Measurements from ENCODE around the gene DPYSL4. TPM values are rescaled to one million over a fixed set of nuclear protein-coding genes. Genes with fewer than 3 reads are reported as not detected.

DPYSL4 gene
- total RNA-seq, 1 donor from 2014 or later: 26.1 TPM

DNA sequence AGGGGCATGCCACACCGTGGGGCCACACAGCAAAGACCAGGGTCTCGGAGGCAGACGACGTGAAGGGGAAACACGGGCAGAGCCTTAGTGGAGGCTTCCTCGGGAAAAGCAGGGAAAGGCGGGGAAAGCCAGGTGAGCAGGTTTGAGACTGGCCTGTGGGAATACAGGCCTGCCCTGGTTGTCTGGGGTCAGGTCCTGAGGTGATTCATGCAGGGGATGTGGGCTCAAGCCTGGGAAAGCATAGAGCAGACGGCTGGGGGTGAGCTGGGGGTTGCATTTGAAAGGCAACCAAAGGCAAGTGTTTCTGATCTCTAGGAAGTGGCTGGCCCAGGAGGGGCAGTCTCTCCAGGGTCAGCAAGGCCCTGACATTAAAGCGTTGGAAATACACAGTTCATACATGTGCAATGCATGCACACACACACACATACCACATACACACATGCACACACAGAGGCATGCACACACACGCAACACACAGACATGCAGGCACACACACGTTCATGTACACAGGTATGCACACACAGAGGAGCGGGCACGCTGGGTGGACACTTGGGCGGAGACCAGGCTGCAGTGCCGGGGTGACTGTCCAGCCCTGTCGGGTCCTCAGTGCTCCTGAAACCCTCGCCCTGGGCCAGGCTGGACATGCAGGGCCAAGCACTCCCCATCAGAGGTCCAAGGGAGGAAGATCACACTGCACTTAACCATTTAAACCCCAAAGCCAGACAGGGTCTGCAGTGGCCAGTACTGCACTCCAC, 51.8 kb downstream of the DPYSL4 start:
- H3K9me3 ChIP-seq (ENCODE audit: insufficient read depth, low read depth, low read length): no peaks in the 10 kb centered on the region
- H3K79me2 ChIP-seq (ENCODE audit: insufficient read depth, low read length): no peaks in the 10 kb centered on the region
- no peaks in the 10 kb centered on the region for H4K20me1 ChIP-seq (ENCODE audit: insufficient read depth, low read length)
- H3K36me3 ChIP-seq (ENCODE audit: insufficient read depth, low read length): no peaks in the 10 kb centered on the region
- TF ChIP-seq, protein P1, sequence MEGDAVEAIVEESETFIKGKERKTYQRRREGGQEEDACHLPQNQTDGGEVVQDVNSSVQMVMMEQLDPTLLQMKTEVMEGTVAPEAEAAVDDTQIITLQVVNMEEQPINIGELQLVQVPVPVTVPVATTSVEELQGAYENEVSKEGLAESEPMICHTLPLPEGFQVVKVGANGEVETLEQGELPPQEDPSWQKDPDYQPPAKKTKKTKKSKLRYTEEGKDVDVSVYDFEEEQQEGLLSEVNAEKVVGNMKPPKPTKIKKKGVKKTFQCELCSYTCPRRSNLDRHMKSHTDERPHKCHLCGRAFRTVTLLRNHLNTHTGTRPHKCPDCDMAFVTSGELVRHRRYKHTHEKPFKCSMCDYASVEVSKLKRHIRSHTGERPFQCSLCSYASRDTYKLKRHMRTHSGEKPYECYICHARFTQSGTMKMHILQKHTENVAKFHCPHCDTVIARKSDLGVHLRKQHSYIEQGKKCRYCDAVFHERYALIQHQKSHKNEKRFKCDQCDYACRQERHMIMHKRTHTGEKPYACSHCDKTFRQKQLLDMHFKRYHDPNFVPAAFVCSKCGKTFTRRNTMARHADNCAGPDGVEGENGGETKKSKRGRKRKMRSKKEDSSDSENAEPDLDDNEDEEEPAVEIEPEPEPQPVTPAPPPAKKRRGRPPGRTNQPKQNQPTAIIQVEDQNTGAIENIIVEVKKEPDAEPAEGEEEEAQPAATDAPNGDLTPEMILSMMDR (IDR thresholded peaks at IDR 0.05; ENCODE audit: insufficient read depth, low read depth, low read length): no peak
- no peak for TF ChIP-seq EZH2 (IDR thresholded peaks at IDR 0.05; ENCODE audit: insufficient read depth, low read length)
- H2AFZ ChIP-seq (ENCODE audit: low read depth, low read length): no peak overlapping the region
- Mint-ChIP-seq H3K4me1 (ENCODE audit: low read depth, unreplicated experiment) (peaks cover 9% of the 10 kb centered on the region), H3K27ac (ENCODE audit: unreplicated experiment) (peak overlapping the region; percentile 21), H3K9me3 (ENCODE audit: unreplicated experiment) (no peaks in the 10 kb centered on the region), H3K4me3 (ENCODE audit: unreplicated experiment) (peak overlapping the region; percentile 5), H3K27me3 (ENCODE audit: low read depth, unreplicated experiment) (peaks cover 7% of the 10 kb centered on the region), H3K36me3 (ENCODE audit: low read depth, unreplicated experiment) (peaks cover 9% of the 10 kb centered on the region)
- no peak overlapping the region for H3K9ac ChIP-seq (ENCODE audit: low read length)
- FAIRE-seq: no peak
- H3K4me2 ChIP-seq (ENCODE audit: low read length): no peak overlapping the region
- no peaks in the 10 kb centered on the region for H3K27me3 ChIP-seq (ENCODE audit: insufficient read depth, low read length)
- DNase-seq (ENCODE audit: low read depth): no peak
- H3K4me1 ChIP-seq (ENCODE audit: insufficient read depth, low read length): no peaks in the 10 kb centered on the region
- no peak overlapping the region for H3K4me3 ChIP-seq (ENCODE audit: insufficient read depth, low read depth, low read length)
- H3K27ac ChIP-seq (ENCODE audit: low read depth, low read length): no peak overlapping the region

DNA sequence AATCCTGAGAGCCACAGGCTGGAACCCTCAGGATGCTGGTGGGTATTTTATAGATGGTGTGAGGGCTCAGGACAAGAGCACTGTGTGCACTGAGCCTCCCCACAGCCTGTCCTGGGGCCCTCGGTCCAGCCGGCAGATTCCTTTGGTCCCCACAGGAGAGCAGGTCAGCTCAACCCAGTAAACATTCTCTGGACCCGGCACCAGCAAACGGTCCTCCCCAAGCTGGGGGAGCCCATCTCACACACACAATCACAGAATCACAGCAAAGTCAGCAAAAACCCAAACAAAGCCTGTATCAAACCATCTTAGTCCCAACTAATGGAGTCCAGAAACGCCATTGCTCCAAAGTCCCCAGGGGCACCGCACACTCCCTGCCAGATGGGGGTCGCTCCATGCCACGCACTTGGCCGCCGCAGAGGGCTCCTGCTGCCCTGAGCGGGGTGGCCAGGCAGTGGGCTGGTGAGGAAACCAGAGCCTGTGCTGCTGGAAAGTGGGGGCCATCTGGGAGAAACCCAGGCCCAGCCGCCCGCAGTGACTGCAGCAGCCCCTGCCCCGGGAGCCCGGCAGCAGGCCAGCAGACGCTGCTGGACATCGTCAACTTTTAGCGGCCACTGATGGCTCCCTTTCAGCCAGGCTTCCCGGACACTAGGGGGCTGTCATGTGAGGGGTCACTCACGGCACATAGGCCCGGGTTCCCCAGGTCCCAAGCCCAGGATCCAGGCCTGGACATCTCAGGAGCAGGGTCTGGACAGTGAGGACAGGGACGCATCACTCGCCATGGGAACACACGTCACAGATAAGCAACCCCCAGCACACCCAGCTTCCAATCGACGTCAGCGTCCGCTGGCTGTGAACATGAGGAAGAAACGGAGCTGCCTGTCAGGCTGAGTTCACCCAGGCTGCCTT, 52.6 kb downstream of the DPYSL4 start:
- FAIRE-seq: no peak
- Mint-ChIP-seq H3K9me3 (ENCODE audit: unreplicated experiment) (no peaks in the 10 kb centered on the region), H3K36me3 (ENCODE audit: low read depth, unreplicated experiment) (peaks cover 12% of the 10 kb centered on the region), H3K27me3 (ENCODE audit: low read depth, unreplicated experiment) (peaks cover 7% of the 10 kb centered on the region), H3K27ac (ENCODE audit: unreplicated experiment) (no peak overlapping the region), H3K4me3 (ENCODE audit: unreplicated experiment) (no peak overlapping the region), H3K4me1 (ENCODE audit: low read depth, unreplicated experiment) (peaks cover 9% of the 10 kb centered on the region)
- no peaks in the 10 kb centered on the region for H3K79me2 ChIP-seq (ENCODE audit: insufficient read depth, low read length)
- H3K4me2 ChIP-seq (ENCODE audit: low read length): no peak overlapping the region
- no peaks in the 10 kb centered on the region for H3K27me3 ChIP-seq (ENCODE audit: insufficient read depth, low read length)
- H3K9me3 ChIP-seq (ENCODE audit: insufficient read depth, low read depth, low read length): no peaks in the 10 kb centered on the region
- H4K20me1 ChIP-seq (ENCODE audit: insufficient read depth, low read length): no peaks in the 10 kb centered on the region
- DNase-seq (ENCODE audit: low read depth): no peak
- H3K4me3 ChIP-seq (ENCODE audit: insufficient read depth, low read depth, low read length): no peak overlapping the region
- H3K27ac ChIP-seq (ENCODE audit: low read depth, low read length): no peak overlapping the region
- H3K9ac ChIP-seq (ENCODE audit: low read length): no peak overlapping the region
- H3K36me3 ChIP-seq (ENCODE audit: insufficient read depth, low read length): no peaks in the 10 kb centered on the region
- TF ChIP-seq, protein P1 (IDR thresholded peaks at IDR 0.05; ENCODE audit: insufficient read depth, low read depth, low read length): no peak
- no peak for TF ChIP-seq EZH2 (IDR thresholded peaks at IDR 0.05; ENCODE audit: insufficient read depth, low read length)
- H3K4me1 ChIP-seq (ENCODE audit: insufficient read depth, low read length): no peaks in the 10 kb centered on the region
- no peak overlapping the region for H2AFZ ChIP-seq (ENCODE audit: low read depth, low read length)

Measured in astrocyte (in vitro differentiated cells and primary cell).